DMS 273 (cell line): Measurements from ENCODE around the gene CHTF18.

ENCODE experiments used
- DNase-seq: peaks from one replicate; lab custom pipeline; 2025; ENCODE audit not compliant: unreplicated experiment; lab: John Stamatoyannopoulos, UW

The CHTF18 gene

DNA sequence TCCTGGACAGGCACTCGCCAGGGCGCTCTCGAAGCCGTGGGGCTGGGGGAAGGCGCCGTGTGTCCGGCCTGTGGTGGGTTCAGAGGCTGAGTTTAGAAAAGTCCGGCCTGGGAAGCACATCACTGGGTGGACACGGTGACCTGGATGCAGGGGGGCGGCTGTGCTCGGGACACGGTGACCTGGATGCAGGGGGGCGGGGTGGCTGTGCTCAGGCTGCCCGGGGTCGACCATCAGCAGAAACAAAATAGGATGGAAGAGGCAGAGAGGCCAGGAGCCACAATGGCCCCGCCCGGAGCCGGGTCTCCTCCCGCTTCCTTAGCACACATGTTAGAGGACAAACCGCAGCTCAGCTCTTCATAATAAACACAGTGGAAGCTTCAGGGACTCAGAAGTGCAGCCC lies 55.4 kb downstream of the CHTF18 start:
- no peak for DNase-seq

DNA sequence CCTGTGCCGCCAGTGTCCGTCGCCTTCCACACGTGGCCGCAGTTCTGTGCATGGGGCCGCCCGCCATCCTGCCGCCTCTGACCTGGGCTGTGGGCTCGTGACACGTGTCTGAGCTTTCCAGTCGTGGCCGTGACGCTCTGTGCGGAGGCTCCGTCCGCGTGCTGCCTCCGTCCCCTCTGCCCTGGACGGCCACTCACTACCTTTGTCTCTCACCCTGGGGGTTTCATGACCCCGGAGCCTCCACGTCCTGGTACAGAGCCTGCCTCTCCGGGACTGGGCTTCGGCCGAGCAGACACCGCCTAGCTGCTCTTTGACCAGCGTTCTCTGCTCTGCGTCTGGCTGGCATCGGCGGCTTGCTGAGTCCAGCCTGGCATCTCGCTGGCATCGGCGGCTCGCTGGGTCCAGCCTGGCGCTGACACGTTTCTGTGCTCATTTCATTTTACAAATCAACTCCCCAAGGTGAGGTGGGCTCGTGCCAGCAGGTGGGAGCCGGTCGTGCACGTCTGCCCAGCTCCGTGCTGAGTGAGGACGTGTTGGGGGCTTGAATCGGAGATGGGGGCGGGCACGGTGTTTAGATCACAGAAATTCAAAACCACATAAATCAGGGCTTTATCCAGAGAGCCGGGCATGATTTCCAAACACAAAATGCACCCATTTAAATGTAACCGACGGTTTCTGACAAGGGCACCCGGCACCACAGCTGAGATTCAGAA lies 56.4 kb downstream of the CHTF18 start:
- no peak for DNase-seq

- no peak for DNase-seq
Measured at GRCh38 chr16:845351-845745, 56.9 kb downstream of the CHTF18 start.

- DNase-seq: no peak
Measured at GRCh38 chr16:847151-847550, 58.7 kb downstream of the CHTF18 start.
